Fibroblast of mammary gland (primary cell): Measurements from ENCODE around the gene ZNF423.

ENCODE experiments used
- DNase-seq: peaks from one replicate; pipeline ENCODE4 v3.0.0-alpha.2; 2010; ENCODE audit warnings: low read depth
- H3K4me3 ChIP-seq: 2 replicates; pipeline ENCODE4 v1.5.1; 2011; ENCODE audit warnings: low read depth, mild to moderate bottlenecking, low read length, moderate library complexity; ENCODE audit not compliant: control insufficient read depth
- CTCF ChIP-seq: conservative IDR thresholded peaks from 2 replicates; pipeline ENCODE4 v1.5.1; 2011; ENCODE audit warnings: low read depth, low read length, inconsistent platforms; ENCODE audit not compliant: control insufficient read depth, insufficient read depth

Gene ZNF423

GRCh38 chr16:49443576-49443975, 412.3 kb downstream of the ZNF423 start:
- TF ChIP-seq CTCF = no peak
- DNase-seq = no peak
- H3K4me3 ChIP-seq = no peak overlapping the region

DNA sequence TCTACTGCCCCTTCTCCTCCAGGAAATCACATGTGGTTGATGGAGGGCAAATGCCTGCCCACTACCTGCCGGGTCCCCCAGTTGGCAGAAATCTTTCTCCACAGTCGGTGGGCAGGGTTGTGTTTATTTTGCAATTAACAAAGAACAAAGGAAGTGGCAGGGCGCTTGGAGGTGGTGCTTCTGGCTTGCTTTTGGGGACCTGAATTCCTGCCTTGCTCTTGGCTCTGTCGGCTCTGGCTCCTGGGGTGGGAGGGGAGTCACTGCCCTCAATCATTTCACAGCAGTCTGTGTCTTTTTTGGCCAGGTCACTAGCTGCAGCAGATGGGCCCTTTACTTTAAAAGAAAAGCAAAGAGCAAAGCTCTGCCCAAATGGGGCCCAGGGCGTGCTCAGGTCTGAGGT, 413.1 kb downstream of the ZNF423 start:
- no peak for DNase-seq
- TF ChIP-seq CTCF = no peak
- no peak overlapping the region for H3K4me3 ChIP-seq

DNA sequence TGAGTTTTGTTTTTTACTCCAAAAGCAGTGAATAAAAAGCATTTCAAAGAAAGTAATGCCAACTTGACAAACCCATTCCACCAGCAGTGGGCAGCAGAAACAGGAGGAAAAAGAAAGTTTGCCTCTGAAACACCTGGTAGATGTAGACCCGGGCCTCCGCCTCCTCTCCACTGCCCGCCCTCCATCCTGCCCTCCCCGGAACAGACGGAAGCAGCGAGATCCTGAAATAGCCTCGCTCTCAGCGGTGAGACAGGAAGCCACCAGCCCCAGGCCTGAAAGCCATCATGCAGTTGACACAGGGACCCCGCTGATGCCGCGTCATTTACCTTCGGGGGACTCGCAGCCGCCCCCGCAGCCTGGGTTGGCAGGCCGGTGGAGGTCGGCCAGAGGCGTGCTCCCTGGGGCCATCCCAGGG, 414.5 kb downstream of the ZNF423 start:
- TF ChIP-seq CTCF = no peak
- DNase-seq = no peak
- no peak overlapping the region for H3K4me3 ChIP-seq

GRCh38 chr16:49440156-49441065, 415.5 kb downstream of the ZNF423 start:
- no peak for TF ChIP-seq CTCF

GRCh38 chr16:49439676-49440075, 416.2 kb downstream of the ZNF423 start:
- TF ChIP-seq CTCF = no peak
- DNase-seq = no peak
- no peak overlapping the region for H3K4me3 ChIP-seq

More at GRCh38 chr16:49440156-49441065, 415.5 kb downstream of the ZNF423 start:
- H3K4me3 ChIP-seq = no peak overlapping the region
- DNase-seq = no peak

GRCh38 chr16:49439050-49439449, 416.9 kb downstream of the ZNF423 start:
- no peak for DNase-seq
- no peak overlapping the region for H3K4me3 ChIP-seq
- TF ChIP-seq CTCF = no peak
